HG02884 (cell line): ENCODE data around the gene SLC30A2.

Source experiments
- ATAC-seq: cut with Tn5 transposase; IDR thresholded peaks from one replicate; pipeline ENCODE4 v1.9.1; 2021; ENCODE audit warnings: mild to moderate bottlenecking, moderate library complexity; ENCODE audit not compliant: unreplicated experiment

SLC30A2 gene

DNA sequence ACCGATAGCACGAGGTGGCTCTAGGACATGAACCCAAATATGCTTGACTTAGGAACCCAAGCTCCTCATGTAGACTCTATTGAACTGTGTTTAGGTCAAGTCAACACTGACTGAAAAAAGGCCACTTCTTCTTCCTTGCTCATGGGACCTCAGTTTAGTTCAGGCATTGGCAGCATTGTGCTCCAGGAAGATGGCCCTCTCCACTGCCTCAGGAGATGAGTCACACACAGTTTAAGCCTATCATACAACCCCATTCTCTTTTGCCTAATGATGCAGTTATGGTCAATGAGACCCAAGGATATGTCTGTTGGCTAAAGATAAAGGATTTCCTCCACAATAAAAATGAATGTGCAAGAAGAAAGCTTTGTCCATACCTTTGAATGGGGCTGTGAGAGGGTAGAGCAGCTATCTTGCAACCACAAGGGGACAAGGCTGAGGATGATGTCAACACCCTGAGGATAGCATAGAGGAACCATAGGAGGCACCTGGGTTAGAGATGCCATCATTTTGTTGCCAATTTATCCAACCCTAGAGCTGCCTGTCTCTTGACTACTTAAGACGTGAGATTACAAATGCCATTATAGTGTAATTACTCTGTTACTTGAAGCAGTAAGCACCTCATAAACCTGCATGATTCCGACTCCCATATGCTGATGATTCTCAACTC is 24.5 kb upstream of the SLC30A2 start:
- no peak for ATAC-seq

DNA sequence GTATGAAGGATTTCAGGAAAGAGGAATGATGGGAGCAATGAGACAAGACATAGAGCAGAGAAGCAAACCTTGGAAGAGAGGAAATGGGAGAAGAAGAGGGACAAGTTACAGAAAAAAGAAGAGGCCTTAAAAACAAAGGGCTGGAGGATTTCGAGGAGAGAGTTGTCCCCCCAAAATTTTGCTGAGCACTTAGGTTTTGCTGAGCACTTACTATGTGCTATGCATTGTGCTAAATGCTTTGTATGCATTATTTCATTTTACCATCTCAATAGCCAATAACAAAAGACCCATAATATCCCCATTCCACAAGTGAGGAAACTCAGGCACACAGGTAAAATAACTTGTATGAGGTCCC is 24.0 kb upstream of the SLC30A2 start:
- ATAC-seq = no peak

- ATAC-seq = no peak
Observed at GRCh38 chr1:26067432-26067911, 21.6 kb upstream of the SLC30A2 start, which contains the start of gene TRIM63. TRIM63 (minus strand) TSS chr1:26067630; CDS start chr1:26067494, 136 bp downstream.

GRCh38 chr1:26066857-26067256 is 20.9 kb upstream of the SLC30A2 start:
- ATAC-seq = no peak

GRCh38 chr1:26066160-26066559 is 20.2 kb upstream of the SLC30A2 start:
- no peak for ATAC-seq

DNA sequence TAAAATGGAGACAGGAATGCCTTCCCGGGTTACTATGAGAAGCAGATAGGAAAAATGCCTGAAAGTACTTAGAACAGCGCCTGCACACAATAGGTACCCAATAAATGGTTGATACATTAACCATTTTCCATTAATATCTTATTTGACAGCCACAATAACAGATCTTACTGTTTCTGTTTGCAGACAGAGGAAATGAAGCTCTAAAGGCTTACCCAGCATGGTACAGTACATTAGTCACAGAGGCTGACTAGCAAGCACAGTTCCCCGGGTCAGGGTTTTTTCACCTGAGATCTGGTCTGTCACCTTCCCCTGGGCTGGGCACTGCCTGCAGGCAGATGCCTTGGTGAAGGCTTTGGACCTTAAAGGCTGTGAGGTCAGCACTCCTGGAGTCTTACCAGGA is 18.6 kb upstream of the SLC30A2 start:
- no peak for ATAC-seq

- no peak for ATAC-seq
Observed at GRCh38 chr1:26060832-26061574, 15.1 kb upstream of the SLC30A2 start.

DNA sequence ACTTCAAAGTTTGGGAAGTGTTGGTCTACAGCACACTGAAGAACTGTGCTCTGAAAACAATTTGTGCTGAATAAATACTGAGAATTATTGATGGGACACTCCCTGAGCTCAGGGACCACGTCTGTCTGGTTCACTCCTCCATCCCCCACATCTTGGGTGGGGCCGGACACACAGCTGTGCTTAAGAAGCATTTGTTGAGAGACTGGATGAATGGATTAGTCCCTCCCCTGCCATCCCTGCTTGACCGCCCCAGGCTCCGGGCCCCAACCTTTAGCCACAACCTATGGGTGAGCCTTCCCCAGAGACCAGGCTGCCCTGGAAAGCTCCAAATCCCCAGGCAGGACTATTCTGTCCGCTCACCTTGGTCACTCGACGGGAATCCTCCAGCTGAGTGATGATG is 14.0 kb upstream of the SLC30A2 start:
- ATAC-seq = no peak

- no peak for ATAC-seq
Observed at GRCh38 chr1:26058052-26058595, 12.2 kb upstream of the SLC30A2 start.

DNA sequence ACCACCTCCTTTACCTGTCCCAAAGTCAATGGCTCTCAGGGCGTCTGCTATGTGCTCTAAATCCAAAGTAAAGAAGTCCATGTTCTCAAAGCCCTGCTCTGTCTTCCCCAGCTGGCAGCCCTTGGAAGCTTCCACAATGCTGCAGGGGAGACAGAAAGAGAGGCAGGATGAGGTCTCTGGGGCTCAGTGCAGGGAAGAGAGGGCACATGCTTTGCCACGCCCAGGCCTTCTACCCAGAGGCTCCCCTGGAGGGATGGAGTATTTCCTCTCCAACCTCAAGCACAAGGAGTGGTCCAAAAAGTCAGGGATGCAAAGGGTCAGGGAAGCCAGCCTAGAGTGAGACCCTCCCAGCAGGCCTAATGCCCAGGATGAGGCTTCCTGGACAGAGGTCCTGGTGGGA is 11.3 kb upstream of the SLC30A2 start:
- no peak for ATAC-seq

GRCh38 chr1:26055041-26055440 is 9.1 kb upstream of the SLC30A2 start:
- no peak for ATAC-seq

- no peak for ATAC-seq
Observed at GRCh38 chr1:26053718-26054560, 8.0 kb upstream of the SLC30A2 start.

GRCh38 chr1:26050248-26050640 is 4.3 kb upstream of the SLC30A2 start:
- ATAC-seq = no peak

DNA sequence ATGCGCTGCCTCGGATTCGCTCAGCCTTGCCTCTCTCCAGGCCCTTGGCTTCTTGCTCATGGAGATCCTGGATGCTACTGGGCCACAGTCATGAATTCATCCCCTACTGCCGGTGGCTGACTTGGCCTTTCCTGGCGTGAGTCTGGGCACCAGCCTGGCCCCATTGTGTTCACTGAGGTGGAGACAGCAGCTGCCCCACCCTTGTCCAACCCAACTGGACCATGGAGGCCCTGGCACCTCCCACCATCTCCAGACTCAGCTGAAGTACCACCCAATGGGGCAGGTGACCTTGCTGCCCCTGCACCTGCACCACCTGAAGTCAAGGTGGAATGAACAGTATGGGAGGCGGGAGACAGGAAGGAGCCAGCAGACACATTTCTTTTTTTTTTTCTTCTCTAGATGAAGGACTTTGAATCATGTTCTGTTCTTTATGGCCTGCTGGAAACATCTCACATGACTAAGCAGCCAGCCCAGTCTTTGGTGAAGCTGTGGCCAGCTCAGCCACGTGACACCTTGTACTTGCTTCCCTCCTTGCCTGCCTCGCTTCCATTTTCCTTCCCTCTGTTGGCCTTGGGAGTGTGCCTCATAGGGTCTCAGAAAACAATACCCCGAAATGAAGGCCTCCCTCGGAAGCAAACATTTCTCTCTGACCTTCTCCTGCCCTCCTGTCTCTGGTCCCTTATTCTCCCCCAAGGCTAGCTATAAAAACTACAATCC is 3.8 kb upstream of the SLC30A2 start:
- ATAC-seq = no peak

DNA sequence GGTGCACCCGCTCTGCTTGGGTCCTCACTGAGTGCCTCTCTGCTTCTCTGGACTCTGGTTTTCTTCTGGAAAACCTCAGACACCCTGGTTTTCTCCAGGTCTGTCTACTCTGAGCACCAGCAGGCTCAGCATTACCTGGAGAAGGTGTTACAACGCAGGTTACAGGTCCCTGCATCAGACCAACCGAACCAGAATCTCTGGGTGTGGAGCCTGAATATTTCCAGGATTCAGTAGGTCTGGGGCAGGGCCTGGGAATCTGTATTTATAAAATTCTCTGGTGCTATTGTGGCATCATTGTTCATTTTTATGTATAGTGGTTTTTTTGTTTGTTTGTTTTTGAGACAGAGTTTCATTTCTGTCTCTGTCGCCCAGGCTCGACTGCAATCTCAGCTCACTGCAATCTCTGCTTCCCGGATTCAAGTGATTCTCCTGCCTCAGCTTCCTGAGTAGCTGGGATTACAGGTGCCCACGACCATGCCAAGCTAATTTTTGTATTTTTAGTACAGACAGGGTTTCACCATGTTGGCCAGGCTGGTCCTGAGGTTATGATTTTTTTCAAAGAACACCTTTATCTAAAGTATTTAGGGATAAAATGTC is 1.5 kb upstream of the SLC30A2 start:
- no peak for ATAC-seq

- no peak for ATAC-seq
Observed at GRCh38 chr1:26046246-26047095, 553 bp upstream of the SLC30A2 start.

- no peak for ATAC-seq
Observed at GRCh38 chr1:26044971-26045721, 772 bp downstream of the SLC30A2 start.

DNA sequence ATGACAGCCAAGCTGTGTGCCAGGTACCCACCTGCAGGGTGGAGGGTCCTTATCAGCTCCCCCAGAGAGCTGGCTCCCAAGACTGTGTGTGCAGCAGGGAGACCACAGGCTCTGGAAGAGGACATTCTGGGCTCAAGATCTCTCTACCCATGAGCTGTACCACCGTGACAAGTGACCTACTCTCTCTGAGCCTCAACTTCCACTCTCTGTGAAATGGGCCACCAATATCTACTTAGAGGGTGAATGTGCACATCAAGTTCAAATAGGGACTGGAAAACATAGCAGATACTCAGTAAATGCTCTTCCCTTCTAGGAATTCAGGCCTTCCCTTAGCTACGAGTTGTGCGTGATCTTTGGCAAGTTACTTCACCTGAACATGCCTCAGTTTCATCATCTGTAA is 1.5 kb downstream of the SLC30A2 start:
- ATAC-seq = no peak

DNA sequence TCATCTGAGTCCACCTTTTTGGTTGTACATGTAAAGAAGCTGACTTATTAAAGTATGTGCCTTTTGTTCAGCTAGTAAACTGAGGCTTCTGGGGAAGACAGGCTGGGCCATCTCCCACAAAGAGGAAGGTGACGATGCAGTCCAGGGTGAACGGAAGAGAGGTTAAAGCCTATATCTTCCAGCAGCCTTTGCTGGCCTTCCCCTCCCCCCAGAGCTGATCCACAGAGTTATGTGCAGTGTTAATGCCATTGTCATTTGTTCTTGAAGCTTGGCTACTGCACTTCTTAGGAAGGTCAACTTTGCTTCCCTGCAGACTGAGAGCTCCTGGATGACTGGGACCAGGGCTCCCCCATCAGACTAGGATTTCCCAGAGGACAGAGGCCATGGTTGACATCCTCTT is 2.2 kb downstream of the SLC30A2 start:
- no peak for ATAC-seq
